Measurements from ENCODE around the gene NAIF1.
"Not testable (repeated sequence)": the region's sequence is repeated elsewhere in the genome, so short reads cannot be mapped to it uniquely, and the experiment has no call there.

The NAIF1 gene

DNA sequence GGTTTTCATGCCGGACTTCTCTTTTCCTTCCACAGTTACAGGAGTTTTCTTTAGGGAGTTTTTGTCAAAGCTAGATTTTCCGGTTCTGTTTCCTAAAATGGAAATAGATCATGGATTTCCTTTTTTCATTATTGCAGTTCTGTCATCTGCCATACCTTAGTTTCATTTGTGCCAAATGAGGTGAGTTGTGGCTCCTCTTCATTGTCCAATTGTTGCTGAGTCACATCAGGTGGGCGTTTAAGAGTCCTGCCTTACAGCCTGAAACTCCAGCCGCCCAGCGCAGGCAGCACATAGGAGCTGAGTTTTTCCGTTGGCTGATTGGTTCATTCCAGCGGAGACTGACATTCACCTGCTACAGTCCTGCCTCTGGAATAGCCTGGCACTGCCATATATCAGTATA lies 15.0 kb upstream of the NAIF1 start:
- DNase-seq = no peak

DNA sequence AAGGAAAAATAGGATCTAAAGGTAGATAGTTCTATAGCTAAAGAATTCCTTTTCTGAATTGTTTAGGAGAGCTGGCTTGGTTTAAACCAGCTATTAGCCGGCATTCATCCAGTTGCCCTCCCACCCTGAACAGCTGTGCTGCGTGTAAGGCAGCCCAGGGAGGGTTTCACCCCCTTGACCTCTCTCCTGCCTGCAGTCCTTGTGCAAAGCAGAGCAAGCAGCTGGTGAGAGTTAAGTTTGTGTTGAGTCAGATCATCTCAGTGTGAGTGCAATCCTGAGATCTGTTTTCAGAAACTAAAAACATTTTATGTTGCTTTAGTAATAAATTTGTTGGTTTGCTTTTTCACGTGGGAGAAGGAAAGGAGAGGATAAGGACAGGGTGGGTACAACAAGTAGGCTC lies 13.9 kb upstream of the NAIF1 start:
- no peak for DNase-seq

DNA sequence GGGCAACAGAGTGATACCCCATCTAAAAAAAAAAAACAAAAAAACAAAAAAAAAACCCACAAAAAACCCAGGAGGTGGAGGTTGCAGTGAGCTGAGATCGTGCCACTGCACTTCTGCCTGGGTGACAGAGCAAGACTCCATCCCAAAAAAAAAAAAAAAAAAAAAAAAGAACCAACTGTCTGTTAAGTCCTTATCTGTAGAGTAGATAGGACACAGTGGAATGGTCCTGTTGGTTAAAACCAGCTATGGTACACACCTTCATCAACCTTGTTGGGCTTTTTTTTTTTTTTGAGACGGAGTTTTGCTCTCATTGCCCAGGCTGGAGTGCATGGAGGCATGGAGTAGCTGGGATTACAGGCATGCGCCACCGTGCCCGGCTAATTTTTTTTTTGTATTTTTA lies 13.1 kb upstream of the NAIF1 start:
- no peak for DNase-seq

DNA sequence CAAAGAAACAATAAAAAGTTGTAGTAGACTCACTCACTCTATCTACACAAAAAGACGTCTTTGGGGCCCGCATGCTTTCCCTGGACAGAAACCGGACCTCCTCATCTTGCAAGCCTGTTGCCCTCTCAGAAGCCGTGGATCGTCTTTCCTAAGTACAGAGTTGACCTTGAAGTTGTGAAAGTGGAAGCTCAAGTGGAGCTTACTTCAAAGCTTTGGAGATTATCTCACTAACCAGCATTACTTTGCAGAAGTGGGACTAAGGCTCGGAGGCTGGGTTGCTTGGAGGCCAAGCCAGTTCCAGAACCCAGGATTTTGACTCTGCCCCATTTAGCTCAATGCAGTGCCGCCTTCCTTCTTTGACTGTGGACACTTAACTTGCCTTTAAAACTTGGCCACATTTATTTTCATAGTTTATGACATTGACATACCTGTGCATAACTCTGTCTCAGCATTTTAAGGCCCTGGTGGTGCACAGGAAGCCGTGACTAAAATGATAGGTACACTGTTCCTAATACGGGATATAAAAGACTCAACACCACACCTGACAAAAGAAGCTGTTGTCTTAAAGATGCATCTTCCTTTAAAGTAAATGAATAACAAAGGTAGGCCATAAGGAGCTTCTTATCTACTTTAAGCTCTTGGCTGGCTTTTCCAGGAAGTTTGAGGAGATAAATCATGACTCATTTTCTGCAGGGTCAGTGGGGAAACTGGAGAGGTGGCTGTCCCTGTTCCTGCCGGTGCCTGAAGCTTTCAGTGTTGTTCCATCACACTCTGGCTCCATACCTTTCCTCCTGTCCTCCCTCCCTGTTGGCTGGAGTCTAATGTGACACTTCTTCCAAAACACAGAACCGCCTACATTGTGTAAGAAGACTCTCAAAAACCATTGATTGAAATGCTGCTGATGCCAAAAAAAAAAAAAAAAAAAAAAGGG lies 11.6 kb upstream of the NAIF1 start:
- DNase-seq = no peak

DNA sequence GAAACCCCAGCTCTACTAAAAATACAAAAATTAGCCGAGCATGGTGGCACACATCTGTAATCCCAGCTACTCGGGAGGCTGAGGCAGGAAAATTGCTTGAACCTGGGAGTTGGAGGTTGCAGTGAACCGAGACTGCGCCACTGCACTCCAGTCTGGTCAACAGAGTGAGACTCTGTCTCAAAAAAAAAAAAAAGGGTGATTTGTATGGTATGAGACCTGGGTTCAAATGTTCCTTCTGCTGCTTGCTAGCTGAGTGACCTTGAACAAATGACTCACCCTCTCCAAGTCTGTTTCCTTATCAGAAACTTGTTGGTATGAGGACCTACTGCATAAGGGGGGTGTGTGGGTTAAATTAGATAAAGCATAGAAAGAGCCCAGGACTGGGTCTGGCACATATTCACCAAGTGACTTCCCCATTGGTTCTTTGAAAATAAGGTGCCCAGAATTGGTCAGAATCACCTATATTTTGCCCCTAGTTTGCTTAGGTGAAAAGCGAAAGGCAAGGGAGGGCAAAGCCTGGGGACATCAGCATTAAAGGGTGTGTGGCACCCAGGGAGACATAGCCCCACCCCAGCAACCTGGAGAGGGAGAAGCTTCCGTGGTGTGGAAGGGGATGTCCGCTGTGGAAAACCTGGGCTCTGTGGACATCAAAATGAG lies 10.9 kb upstream of the NAIF1 start:
- DNase-seq = no peak

DNA sequence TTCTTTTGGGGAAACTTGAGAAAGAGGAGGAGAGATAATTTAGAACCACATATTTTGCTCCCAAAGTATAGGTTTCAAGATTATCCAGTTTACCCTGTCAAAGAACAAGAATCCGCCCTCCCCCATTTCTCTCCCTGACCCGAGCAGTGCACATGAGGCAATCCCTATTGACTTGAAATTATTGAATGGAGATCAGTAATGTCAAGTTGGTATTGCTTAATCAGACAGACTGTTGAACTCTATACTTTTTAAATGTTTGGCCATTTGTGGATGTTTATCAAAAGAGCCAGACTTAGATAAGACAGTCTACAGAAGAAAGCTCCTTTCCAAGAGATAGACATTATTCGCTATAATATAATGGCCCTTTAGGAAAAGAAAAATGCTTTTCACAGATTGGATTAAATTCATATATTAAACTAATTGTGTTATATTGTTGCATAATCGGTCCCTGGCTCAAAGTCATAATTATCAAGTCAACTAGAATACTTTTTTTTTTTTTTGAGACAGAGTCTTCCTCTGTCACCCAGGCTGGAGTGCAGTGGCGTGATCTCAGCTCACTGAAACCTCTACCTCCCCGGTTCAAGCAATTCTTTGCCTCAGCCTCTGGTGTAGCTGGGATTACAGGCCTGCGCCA lies 6.2 kb upstream of the NAIF1 start:
- no peak for DNase-seq

DNA sequence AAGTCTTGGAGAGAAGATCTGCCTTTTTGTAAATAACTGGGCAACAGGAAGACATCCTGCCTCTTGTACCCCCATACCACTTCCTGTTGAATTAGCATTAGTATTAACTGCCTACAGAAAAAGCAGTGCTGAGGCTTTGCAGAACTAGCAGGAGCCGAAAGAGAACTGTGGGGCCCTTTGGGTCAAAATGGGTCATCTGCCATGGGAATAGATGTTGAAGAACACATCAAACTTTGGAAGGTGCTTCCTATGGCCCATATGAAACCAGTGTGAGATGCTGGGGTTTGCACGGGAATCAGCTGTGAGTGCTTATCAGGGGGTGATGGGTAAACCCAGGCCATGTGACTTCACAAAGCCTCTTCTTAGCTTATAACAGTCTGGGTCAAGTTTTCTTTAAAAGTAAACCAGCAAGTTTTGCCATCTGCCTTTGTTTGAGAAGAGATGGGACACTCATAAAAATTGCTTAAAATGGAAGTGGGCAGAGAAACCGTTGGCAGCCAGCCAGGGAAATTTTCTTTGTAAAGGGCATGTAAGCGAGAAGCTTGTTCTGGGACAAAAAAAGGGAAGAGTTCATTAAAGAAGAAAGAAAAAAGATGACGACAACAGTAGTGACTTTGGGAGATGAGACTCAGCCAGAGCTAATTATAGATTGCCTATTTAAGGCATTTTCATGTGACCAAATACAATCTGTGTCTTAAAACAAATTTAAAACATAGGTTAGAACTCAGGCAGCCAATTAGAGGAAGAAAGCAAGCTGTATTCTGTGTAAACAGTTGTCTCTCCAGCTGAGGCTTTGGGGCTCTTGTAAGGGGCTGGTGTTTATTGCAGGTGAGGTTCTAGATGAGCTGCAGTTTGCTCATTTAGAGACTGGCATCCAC lies 5.3 kb upstream of the NAIF1 start:
- peak; percentile 42 to 57 for DNase-seq

DNA sequence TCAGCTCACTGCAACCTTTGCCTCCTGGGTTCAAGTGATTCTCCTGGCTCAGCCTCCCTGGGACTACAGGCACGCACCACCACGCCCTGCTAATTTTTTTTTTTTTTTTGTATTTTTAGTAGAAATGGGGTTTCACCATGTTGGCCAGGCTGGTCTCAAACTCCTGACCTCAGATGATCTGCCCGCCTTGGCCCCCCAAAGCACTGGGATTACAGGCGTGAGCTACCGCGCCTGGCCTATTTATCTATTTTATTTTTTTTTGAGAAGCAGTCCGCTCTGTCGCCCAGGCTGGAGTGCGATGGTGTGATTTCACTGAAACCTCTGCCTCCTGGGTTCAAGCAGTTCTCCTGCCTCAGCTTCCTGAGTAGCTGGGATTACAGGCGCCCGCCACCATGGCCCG lies 4.4 kb upstream of the NAIF1 start:
- DNase-seq = not testable (repeated sequence)

DNA sequence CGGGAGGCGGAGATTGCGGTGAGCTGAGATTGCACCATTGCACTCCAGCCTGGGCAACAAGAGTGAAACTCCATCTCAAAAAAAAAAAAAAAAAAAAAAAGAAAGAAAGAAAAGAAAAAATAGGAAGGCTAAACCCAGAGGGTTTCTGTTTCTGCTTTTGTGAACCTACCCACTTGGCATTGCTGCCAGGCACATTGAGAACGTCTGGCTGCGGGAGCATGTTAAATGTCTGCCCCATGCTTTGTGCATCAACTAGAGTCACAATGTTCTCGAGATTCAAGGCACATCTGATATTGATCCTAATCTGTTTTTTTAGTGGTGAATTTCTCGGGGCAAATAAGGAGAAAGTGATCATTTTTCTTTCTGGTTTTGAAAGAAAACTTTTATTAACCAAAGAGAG lies 3.8 kb upstream of the NAIF1 start:
- DNase-seq = no peak

DNA sequence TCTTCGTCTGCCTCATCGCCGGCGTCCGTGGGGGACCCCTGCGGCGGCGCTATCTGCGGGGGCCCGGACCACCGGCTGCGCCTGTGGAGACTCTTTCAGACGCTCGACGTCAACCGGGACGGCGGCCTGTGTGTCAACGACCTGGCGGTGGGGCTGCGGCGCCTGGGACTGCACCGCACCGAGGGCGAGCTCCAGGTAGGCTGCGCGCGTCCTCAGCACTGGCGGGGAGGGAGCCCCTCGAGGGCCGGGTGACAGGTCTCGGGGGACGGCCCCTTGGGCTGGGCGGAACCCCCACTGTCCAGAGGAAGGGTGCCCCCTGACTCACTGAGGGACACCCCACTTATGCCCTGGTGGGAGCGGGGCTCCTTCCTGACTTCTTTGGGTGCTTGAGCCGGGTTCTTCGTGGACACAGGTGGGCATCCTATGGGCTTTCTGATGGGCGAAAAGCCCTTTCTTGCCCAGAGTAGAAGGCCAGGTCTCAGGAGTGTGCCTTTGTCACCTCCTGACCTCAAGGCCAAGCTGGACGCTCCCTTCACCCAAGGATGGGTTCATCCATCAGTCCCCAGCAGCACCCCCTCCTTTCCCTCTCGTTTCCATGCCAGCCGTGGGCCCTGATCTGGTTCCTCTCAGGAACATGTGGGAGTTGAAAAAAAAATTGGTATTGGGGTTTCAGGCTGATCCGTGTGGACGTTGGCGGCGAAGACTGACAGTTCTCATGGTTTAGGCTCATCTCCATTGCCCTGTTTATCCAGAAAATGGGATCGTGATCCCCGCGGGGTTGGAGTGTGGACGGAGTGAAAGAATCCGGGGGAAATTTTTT lies 1.5 kb upstream of the NAIF1 start:
- DNase-seq = peak in 1 of 2 donors; percentile 34

DNA sequence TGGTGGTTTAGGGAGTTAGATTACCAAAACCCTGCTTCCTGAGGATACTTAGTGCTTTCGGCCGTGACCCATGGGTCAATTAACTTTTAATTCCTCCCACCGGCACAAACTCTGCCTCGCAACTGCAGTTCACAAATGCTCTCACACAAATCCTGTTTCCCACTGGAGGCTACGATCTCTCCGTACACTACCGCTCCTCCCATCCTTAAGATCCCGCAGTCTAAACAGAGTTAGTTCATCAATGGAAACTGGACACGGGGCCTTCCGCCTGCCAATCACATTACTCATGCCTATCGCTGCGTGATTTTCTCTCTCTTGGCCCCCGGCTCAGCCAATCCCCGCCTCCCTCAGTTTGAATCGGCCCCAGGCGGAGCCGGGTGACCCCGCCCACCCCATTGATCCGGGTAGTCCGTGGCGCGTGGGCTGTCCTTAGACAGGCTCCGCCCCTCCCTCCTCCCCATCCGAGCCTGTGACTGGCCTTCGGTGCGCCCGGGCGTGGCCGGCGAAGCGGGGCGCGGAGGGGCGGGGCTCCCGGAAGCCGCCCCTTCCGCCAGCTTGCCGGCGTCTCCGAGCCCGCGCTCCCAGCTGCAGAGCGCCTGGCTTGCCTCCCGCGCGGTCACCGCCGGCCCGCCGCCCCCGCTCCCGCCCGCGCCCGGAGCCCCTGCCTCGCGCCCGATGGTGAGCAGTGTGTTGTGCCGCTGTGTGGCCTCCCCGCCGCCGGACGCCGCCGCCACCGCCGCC lies 695 bp upstream of the NAIF1 start, which contains the start of gene SLC25A25:
Gene SLC25A25 (plus strand): TSS at position 588 of the 741 bp plus-strand sequence. CDS start 88 bp downstream, at position 676.
- DNase-seq = peak; percentile 100

DNA sequence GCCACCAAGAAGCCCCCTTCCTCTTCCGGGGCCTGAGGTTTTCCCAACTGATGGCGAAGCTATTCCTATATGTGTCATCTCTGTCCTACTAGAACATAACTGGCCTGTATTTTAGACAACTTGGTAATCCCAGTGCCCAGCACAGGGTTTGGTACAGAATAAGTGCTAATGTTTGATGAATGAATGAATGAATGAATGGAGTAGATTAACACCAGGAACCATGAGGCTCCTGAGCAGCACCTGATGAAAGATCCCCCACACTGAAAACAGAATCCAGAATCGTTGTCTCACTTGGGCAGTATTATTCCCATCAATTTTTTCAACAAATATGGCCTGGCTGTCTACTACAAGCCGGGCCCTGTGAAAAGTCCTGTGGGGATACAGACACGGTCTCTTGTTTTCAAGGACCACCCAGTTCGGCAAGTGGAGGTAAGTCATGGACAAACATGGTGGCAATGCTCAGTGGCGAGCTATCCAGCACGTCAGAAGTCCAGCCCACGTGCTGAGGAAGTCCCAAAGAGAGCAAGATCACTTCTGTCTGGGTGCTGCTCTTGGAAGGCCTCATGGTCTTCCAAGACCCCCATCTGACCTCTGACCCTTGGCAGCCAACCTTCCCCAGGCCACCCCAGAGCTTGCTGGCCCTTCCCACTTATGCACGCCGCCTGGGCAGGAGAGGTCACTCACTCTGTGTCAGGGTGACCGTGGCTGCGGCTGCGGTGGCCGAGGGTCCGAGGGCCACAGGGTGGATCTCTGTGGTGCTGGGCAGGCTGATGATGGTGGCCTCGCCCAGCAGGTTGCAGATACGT lies 1.0 kb downstream of the NAIF1 start:
- DNase-seq = no peak

DNA sequence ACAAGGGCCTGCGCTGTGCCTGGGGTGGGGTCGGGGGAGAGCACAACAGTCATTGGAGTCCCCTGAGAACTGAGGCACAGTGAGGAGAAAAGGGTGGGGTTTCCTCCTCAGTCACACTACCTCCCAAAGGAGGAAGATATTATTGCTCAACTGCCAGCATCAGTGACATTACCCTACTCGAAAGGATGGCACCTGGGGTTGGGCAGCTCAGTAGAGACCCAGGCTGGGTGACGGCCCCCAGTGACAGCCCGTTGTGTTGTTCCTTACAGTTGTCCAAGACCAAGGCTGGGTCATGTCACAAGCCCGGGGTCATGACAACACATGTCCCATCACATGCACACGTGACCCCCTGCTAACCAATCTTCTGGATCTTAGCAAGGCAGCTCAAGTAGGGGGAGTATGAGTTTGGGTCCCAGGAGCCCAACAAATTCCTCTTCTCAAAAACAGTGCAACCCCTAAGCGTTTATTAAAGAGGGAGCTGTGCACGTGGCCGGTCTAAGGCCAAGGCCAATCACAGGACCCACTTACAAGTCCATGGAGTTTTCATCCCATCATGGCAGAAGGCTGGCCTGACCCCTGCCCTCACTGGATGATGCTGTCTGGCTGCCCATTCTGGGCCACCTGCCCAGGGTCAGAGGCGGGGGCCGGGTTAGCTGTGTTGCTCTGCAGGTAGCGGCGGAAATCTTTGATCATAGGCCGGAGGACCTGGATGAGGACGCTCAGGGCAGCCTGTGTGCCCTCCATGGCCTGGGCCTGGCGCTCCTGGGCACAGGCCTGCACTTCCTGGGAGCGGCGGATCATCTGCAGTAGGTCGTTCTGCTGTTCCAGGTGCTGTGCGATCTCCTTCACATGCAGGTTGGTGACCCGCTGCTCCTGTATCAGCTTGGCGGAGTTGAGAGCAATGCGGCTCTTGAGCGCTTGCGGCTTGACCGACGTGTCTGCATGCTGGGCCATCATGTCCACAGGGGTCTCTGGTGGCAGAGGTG lies 4.0 kb downstream of the NAIF1 start:
- DNase-seq = no peak

DNA sequence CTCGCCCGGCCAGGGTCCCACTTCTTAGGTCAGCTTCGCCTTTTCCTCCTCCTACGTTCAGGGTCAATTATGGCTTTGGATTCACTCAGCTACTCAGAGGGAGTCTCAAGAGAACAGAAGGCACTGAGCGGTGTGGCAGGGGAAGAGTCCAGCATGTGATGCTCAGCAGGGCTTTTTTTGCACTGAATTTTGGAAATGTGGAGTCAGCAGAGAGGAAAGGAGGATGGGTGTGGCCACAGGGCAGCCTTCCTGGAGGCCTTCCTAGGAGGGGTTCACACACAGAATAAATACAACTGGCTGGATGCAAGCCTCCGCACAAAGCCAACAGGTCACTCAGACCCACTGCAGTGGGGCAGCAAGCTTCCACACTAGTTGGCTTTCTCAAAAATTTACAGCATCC lies 4.8 kb downstream of the NAIF1 start:
- no peak for DNase-seq

DNA sequence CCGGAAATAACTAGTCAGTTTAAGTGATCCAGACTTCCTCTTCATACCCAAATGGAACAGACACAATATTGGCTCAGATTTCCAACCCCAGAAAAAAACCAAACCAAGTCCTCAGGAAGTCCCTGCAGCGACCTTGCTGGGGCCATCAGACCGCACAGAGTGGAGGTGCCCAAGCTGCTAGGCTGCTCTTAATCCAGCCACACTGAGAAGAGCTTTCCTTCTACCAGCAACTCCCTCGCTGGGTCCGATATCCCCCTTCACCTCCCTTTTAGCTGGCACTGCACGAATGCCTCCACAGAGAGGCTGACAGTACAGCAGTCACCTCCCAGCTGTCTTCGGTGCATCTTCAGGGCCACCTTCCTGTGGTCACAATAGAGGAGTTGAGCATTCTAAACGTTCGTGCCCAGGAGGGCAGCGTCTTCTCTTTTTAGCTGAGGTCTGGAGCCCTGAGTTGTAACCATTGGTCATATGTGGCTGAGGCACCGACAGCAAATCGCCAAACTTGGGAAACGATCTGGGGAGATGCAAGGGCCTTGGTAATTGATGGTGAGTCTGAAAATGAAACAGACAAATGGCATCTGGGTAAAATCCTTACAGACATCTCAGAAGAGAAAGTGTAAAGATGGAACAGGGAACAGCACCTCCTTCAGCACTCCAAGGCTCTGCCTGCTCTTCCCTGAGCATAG lies 5.7 kb downstream of the NAIF1 start:
- no peak for DNase-seq

DNA sequence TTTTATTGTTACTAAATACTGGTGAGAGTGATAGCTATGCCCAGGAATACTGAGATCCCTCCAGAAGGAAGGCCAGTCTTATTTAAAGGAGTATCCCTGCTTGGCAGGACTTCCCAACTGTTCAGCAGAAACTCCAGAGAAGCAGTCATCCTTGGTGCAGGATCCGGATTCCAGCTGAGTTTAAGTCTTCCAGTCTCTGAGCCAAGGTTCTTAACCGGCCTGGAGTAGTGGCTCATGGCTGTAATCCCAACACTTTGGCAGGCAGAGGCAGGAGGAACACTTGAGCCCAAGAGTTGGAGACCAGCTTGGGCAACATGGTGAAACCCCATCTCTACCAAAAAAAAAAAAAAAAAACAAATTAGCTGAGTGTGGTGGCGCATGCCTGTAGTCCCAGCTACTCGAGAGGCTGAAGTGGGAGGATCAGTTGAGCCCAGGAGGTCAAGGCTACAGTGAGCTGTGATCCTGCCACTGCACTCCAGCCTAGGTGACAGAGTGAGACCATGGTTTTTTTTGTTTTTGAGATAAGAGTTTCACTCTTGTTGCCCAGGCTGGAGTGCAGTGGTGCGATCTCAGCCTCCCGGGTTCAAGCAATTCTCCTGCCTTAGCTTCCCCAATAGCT lies 7.6 kb downstream of the NAIF1 start:
- no peak for DNase-seq

DNA sequence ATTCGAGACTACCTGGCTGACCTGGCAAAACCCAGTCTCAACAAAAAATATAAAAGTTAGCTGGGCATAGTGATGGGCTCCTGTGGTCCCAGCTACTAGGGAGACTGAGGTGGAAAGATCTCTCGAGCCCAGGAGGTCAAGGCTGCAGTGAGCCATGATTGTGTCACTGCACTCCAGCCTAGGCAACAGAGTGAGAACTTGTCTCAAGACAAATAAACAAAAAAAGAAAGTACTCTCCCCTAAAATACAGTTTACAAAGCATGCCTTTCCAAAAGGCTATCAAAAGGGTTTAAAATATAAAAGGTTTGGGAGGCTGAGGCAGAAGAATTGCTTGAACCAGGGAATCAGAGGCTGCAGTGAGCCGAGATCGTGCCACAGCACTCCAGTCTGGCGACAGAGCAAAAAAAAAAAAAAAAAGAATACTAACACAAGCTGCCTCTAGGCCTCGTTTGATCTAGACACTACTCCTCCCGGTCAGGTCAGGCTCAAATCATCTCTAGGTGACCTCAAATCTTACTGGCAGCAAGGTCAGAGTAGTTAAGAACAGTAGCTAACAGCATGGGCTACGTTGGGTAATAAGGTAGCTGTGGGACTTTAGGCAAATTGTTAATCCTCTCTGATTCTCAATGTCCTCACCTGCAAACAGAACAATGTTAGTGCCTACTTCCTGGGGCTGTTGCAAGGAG lies 9.3 kb downstream of the NAIF1 start:
- no peak for DNase-seq
